GM12801 (cell line): ENCODE results near the gene ZNF41.

ENCODE experiments used
- TF ChIP-seq, protein P1 (sequence below): IDR thresholded peaks from one replicate; pipeline ENCODE4 v1.5.1; 2011; ENCODE audit warnings: control low read depth; ENCODE audit not compliant: insufficient read length; ENCODE audit errors: extremely low read depth

ZNF41 gene

GRCh38 chrX:47420265-47420664 lies 62.8 kb downstream of the ZNF41 start:
- TF ChIP-seq, protein P1, sequence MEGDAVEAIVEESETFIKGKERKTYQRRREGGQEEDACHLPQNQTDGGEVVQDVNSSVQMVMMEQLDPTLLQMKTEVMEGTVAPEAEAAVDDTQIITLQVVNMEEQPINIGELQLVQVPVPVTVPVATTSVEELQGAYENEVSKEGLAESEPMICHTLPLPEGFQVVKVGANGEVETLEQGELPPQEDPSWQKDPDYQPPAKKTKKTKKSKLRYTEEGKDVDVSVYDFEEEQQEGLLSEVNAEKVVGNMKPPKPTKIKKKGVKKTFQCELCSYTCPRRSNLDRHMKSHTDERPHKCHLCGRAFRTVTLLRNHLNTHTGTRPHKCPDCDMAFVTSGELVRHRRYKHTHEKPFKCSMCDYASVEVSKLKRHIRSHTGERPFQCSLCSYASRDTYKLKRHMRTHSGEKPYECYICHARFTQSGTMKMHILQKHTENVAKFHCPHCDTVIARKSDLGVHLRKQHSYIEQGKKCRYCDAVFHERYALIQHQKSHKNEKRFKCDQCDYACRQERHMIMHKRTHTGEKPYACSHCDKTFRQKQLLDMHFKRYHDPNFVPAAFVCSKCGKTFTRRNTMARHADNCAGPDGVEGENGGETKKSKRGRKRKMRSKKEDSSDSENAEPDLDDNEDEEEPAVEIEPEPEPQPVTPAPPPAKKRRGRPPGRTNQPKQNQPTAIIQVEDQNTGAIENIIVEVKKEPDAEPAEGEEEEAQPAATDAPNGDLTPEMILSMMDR: no peak

GRCh38 chrX:47413179-47413594 lies 69.8 kb downstream of the ZNF41 start:
- TF ChIP-seq, protein P1: no peak
